ENCODE measurements around the gene PRKACB.
"Not testable (repeated sequence)": the region's sequence is repeated elsewhere in the genome, so short reads cannot be mapped to it uniquely, and the experiment has no call there.

Gene PRKACB

DNA sequence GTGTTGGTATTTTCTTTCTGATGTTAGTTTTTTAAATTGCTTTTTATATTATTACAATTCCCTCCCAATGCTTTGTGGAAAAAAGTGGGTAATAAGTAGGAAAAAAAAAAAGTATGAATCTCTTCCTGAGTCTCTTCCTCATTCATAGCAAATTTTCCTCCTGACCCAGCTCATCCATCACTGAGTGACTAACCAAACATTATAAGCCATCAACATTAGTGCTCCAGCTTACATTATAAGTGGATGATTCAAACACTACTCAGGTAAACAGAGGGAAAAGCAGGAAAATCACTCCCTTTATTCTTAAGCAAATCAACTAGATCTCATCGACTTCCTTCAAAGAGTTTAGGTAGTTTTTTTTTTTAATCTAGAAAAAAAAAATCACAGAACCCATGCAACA, 142.0 kb downstream of the PRKACB start:
- Histone ChIP-seq H3K4me3 (ENCODE audit: low read length) (no peak overlapping the region), H3F3A (ENCODE audit: control insufficient read depth, insufficient read depth) (no peaks in the 10 kb centered on the region), H3K79me2 (ENCODE audit: control insufficient read depth, low read length) (no peaks in the 10 kb centered on the region), H3K27ac (ENCODE audit: low read depth, low read length) (no peak overlapping the region), H3K4me2 (ENCODE audit: low read length) (no peak overlapping the region), H3K27me3 (ENCODE audit: control insufficient read depth, low read length) (no peaks in the 10 kb centered on the region), H3K9me3 (ENCODE audit: control insufficient read depth, insufficient read depth, low read length) (peaks cover 10% of the 10 kb centered on the region; the same call in 1 of the 2 replicates), H3K9me2 (replicated peaks; ENCODE audit: control insufficient read depth, low read length) (no peaks in the 10 kb centered on the region), H3K4me1 (ENCODE audit: control insufficient read depth, low read length) (no peaks in the 10 kb centered on the region), H4K20me1 (ENCODE audit: control insufficient read depth, insufficient read depth, low read depth, low read length) (no peaks in the 10 kb centered on the region), H3K36me3 (ENCODE audit: control insufficient read depth, low read length) (no peaks in the 10 kb centered on the region)
- TF ChIP-seq, protein P1, sequence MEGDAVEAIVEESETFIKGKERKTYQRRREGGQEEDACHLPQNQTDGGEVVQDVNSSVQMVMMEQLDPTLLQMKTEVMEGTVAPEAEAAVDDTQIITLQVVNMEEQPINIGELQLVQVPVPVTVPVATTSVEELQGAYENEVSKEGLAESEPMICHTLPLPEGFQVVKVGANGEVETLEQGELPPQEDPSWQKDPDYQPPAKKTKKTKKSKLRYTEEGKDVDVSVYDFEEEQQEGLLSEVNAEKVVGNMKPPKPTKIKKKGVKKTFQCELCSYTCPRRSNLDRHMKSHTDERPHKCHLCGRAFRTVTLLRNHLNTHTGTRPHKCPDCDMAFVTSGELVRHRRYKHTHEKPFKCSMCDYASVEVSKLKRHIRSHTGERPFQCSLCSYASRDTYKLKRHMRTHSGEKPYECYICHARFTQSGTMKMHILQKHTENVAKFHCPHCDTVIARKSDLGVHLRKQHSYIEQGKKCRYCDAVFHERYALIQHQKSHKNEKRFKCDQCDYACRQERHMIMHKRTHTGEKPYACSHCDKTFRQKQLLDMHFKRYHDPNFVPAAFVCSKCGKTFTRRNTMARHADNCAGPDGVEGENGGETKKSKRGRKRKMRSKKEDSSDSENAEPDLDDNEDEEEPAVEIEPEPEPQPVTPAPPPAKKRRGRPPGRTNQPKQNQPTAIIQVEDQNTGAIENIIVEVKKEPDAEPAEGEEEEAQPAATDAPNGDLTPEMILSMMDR (IDR thresholded peaks at IDR 0.05; ENCODE audit: low read depth, low read length, poor library complexity, severe bottlenecking) = no peak
- TF ChIP-seq EZH2phosphoT487 (IDR thresholded peaks at IDR 0.05; ENCODE audit: borderline replicate concordance, low read length) = no peak

DNA sequence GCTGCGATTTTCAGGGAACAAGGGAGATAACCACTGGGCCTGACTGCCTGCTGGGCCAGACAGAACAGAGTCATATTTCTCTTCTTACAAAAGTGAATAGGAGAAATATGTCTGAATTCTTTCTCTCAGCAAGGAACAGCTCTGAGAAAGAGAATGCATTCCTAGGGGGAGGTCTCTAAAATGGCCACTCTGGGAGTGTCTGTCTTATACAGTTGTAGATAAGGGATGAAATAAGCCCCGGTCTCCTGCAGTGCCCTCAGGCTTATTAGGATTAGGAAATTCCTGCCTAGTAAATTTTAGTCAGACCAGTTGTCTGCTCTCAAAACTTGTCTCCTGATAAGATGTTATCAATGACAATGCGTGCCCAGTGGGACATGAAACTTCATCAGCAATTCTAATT, 143.3 kb downstream of the PRKACB start:
- not testable (repeated sequence) for H3K79me2 ChIP-seq (ENCODE audit: control insufficient read depth, low read length); H3K4me2 ChIP-seq (ENCODE audit: low read length); H3K4me1 ChIP-seq (ENCODE audit: control insufficient read depth, low read length); H3K27ac ChIP-seq (ENCODE audit: low read depth, low read length); H3K27me3 ChIP-seq (ENCODE audit: control insufficient read depth, low read length); H3K4me3 ChIP-seq (ENCODE audit: low read length); H3K9me3 ChIP-seq (ENCODE audit: control insufficient read depth, insufficient read depth, low read length); H3K9me2 ChIP-seq (replicated peaks; ENCODE audit: control insufficient read depth, low read length); H4K20me1 ChIP-seq (ENCODE audit: control insufficient read depth, insufficient read depth, low read depth, low read length); H3F3A ChIP-seq (ENCODE audit: control insufficient read depth, insufficient read depth); H3K36me3 ChIP-seq (ENCODE audit: control insufficient read depth, low read length)

Data from DOHH2 (cell line).